ENCODE measurements around the gene C1GALT1.

Gene C1GALT1

DNA sequence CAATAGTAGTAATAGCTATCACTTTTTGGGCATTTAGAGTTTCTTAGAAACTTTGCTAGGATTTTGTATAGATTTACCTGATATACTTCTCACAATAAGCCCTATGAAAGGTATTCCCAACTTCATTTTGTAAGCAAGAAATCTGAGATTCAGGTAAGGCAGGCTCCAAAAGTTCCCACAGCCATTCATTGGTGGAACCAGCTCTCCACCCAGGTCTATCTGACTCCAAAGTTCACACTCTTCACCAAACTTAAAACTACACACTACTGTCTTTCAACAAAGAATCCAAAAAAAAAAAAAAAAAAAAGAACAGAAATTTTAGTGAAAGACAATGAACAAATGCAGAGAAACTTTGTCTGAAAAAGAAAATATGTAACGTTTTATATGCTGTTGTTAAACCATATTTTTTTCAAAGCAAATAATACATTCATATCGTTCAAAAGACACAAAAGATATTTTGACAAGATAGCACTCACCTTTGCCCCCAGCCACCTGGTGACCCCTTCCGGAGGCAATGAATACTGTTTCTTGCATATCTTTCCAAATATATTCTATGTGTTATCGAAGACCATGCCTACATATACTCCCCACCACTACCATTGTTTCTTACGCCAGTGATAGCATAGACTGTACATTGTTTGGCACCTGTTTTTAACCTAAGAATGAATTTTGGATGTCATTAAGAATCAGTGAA, 108.2 kb downstream of the C1GALT1 start:
- no peak for DNase-seq

DNA sequence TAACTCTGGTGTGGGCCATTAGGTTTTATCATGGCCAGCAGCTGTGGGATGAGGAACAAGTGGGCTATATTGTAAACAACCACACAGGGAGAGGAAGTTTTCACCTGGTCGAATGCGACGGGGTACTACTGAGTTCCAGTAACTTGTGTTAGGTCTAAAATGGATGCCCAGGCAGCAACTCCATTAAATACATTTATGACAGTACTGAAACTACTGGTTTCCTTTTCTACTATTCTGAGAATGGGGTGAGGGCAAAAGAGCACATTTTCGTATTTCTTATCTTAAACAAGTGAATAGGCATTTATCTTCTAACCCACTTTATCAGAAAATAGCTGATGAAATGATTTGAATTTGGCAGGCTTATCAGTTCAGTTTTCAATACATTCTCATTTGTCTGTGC, 109.7 kb downstream of the C1GALT1 start:
- DNase-seq = no peak

DNA sequence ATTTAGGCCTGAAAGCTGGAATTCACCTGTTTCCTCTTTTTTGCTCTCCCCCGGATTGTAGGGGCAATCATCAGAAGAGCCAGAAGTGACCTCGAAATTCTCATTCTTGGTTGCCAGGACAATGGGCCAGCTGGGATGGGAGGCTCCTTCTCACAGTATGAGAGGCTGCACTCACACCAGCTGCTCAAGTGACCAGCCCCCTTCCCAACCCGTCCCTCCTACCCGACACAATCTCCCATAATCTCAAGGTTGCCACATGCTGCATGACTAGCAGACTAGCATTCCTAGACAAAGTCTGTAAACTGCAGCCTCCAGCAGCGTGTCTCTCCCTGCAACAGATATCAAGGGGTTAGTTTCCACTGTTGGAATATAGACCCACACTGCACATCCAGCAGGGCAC, 110.3 kb downstream of the C1GALT1 start:
- DNase-seq = no peak

DNA sequence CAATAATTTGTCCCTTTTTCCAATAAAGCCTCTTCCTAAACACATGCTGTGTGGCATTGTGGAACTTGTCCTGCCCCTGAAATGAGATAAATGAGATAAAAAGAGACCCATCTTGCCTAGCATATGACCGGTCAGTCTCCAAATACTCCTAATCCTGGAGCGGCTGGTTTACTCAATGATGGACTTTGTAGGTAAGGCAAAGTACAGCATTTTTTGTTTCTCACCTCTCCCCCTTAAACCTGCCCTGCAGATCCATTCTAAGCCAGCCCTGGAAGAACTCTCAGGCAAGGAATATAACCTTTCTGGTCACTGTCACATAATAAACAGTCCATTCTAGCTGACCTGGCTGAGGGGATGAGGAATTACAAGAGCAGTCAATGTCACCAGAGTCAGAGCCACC, 110.7 kb downstream of the C1GALT1 start:
- no peak for DNase-seq

DNA sequence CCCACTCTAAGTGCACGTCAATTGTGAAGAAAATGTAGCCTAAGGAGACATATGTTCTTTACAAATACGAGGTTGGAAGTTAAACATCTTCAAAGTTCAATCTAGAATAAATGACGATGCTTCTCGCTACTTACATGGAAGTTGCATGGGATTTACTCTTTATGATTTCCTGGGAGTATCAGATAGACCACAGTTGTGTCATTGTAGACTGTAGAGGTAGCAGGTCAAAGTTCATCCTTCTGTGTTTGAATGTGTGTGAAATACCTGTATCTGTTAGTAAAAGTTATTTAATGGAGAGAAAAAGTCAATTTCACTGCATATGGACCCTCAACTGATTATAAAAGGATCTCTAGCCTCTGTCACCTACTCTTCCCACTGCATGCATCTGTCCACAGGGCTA, 112.6 kb downstream of the C1GALT1 start:
- DNase-seq = no peak
